Mucosa of rectum (tissue), 2 donors: ENCODE results near the gene RGPD6.
"Not testable (repeated sequence)": the region's sequence is repeated elsewhere in the genome, so short reads cannot be mapped to it uniquely, and the experiment has no call there.

Experiments
- H3K27ac ChIP-seq, 2 donors: one replicate each; pipeline ENCODE4 v1.7.0; 2013; ENCODE audit warnings: inconsistent platforms in 2 of 2, low read depth in 2 of 2, low read length in 2 of 2
- H3K27me3 ChIP-seq, 2 donors: one replicate each; pipeline ENCODE4 v1.7.0; 2013; ENCODE audit warnings: low read length in 2 of 2; ENCODE audit not compliant: control insufficient read depth in 2 of 2, insufficient read depth in 2 of 2
- H3K36me3 ChIP-seq, 2 donors: one replicate each; pipeline ENCODE4 v1.7.0; 2013; ENCODE audit warnings: low read length in 2 of 2; ENCODE audit not compliant: control insufficient read depth in 2 of 2, insufficient read depth in 2 of 2
- H3K4me1 ChIP-seq, 2 donors: one replicate each; pipeline ENCODE4 v1.7.0; 2013; ENCODE audit warnings: low read length in 2 of 2, mild to moderate bottlenecking in 1 of 2; ENCODE audit not compliant: control insufficient read depth in 2 of 2, insufficient read depth in 2 of 2
- H3K4me3 ChIP-seq, 2 donors: one replicate each; pipeline ENCODE4 v1.7.0; 2013; ENCODE audit warnings: low read length in 2 of 2
- H3K9ac ChIP-seq, 2 donors: one replicate each; pipeline ENCODE4 v1.7.0; 2013; ENCODE audit warnings: low read length in 2 of 2, low read depth in 1 of 2, mild to moderate bottlenecking in 1 of 2
- H3K9me3 ChIP-seq, 2 donors: one replicate each; pipeline ENCODE4 v1.7.0; 2013; ENCODE audit warnings: low read length in 2 of 2; ENCODE audit not compliant: control insufficient read depth in 2 of 2
- donor health status: healthy.
- donor health status: Normal muscosa, but diverticular disease.

The RGPD6 gene

GRCh38 chr2:110481200-110481599, 95.8 kb downstream of the RGPD6 start:
- not testable (repeated sequence) for H3K4me1 ChIP-seq, H3K9ac ChIP-seq, H3K27ac ChIP-seq

DNA sequence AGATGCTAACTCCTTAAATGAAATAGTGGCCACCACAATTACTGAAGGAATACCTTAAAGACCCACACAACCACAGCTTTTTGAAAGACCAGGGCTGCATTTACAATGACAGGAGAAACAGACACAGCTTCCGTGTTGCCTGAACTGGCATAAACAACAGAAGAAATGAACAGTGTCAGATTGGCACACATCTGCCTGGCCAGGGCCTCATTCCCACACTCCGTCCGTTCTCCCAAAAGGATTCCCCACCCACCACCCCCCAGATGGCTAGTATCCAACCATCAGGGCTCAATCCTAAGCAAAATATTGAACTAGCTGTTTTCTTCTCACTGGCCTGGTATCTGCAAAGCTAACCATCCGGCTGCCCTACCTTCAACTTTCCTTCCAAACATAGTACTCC, 96.9 kb downstream of the RGPD6 start:
- not testable (repeated sequence) for H3K27ac ChIP-seq, H3K36me3 ChIP-seq, H3K9ac ChIP-seq, H3K4me3 ChIP-seq, H3K27me3 ChIP-seq, H3K9me3 ChIP-seq, H3K4me1 ChIP-seq

More at GRCh38 chr2:110481200-110481599, 95.8 kb downstream of the RGPD6 start:
- H3K9me3 ChIP-seq, H3K36me3 ChIP-seq, H3K27me3 ChIP-seq, H3K4me3 ChIP-seq: not testable (repeated sequence)

GRCh38 chr2:110477370-110477769, 99.7 kb downstream of the RGPD6 start:
- not testable (repeated sequence) for H3K27ac ChIP-seq, H3K9me3 ChIP-seq, H3K4me3 ChIP-seq, H3K9ac ChIP-seq, H3K36me3 ChIP-seq, H3K4me1 ChIP-seq, H3K27me3 ChIP-seq

GRCh38 chr2:110476952-110477351, 100.1 kb downstream of the RGPD6 start:
- H3K27me3 ChIP-seq, H3K9ac ChIP-seq, H3K4me3 ChIP-seq, H3K4me1 ChIP-seq, H3K27ac ChIP-seq, H3K36me3 ChIP-seq, H3K9me3 ChIP-seq: not testable (repeated sequence)

DNA sequence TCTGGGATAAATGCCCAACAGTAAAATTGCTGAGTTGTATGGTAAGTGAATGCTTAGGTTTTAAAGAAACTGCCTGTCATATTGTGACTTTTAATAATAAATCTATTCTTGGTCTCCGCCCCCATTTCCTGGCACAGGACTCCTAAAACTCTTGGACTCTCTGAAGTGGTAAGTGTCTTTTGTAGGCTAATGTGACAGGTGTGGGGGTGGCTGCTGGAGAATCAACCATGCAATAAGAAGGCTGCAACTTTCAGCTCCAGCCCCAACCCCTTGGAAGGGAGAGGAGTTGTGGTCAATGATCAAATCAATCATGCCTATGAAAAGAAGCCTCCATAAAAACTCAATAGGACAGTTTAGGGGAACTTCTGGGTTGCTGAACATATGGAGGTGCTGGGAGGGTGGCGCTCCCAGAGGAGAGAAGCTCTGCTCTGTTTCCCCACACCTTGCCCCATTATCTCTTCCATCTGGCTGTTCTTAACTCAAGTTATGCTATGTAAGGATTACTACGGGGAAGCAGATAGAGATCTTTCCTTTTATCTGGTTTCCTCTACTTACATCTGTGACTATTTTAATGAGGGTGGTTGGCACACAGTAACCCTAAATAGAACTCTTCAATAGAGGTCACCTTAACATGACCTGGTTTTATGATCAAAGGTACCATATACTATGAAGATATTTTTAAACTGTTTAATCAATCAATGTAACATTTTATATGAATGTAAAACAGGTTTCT, 101.2 kb downstream of the RGPD6 start:
- not testable (repeated sequence) for H3K36me3 ChIP-seq, H3K4me1 ChIP-seq, H3K27ac ChIP-seq, H3K9ac ChIP-seq, H3K27me3 ChIP-seq, H3K9me3 ChIP-seq, H3K4me3 ChIP-seq

GRCh38 chr2:110474898-110475297, 102.1 kb downstream of the RGPD6 start:
- not testable (repeated sequence) for H3K4me1 ChIP-seq, H3K9me3 ChIP-seq, H3K4me3 ChIP-seq, H3K27ac ChIP-seq, H3K36me3 ChIP-seq, H3K9ac ChIP-seq, H3K27me3 ChIP-seq

DNA sequence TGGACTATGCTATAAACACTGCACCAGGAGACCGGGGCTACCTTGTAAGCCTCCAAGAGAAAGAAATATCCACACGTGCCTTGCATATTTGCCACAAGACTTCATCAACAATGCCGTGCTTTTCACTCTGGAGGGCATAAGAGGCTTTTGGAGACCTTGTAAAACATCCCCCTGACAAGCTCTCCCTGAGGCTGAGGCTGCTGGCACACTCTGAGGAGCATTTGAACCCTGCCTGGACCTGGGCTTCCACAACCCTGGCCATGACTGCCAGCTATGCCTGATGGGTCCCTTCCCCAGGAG, 104.0 kb downstream of the RGPD6 start:
- H3K4me1 ChIP-seq, H3K9me3 ChIP-seq, H3K9ac ChIP-seq, H3K4me3 ChIP-seq, H3K36me3 ChIP-seq, H3K27ac ChIP-seq, H3K27me3 ChIP-seq: not testable (repeated sequence)

DNA sequence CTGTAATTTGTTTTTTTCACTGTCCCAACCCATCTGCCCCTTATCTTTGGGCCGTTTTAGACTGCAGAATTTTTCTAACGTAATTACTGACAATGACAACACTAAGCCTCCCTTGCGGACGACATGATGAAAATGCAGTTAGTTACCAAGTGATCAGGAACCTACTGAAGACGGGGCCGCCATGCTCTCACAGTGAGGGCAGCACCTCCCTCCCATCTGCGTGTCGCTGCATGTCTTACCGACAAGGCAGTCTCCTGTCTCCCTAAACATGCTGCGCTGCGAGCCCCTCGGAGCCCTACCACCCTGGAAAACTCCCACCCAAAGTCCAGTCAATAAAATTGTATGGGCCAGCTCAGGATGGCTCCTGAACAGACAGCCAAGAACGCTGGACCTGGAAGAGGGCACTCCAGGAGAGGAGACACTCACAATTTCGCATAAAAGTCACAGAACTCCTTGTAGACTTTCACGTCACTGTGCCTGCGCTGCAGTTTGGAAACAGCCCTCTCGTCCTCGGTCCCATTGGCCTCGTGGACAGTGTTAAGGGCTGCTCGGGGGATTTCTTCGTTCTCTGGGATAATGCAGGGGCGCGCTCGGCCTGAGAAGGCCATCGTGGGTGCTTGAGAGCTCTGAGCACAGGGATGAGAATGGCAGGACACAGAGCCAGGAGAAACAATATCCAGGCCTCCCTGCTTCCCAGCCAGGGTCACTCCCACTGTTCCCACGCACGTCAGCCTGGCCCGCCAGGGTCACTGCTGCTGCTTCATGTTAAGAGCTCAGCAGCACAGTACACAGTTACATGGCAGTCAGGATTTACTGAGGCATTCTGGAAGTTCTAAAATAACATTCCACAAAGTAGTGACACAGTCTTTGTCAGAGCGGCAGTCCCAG, 104.6 kb downstream of the RGPD6 start, which contains the start of gene LIMS4:
Gene LIMS4 (minus strand): TSS at position 646 of the 888 bp plus-strand sequence. CDS start 38 bp downstream, at position 608.
- not testable (repeated sequence) for H3K4me3 ChIP-seq, H3K36me3 ChIP-seq, H3K9me3 ChIP-seq, H3K9ac ChIP-seq, H3K4me1 ChIP-seq, H3K27ac ChIP-seq, H3K27me3 ChIP-seq

DNA sequence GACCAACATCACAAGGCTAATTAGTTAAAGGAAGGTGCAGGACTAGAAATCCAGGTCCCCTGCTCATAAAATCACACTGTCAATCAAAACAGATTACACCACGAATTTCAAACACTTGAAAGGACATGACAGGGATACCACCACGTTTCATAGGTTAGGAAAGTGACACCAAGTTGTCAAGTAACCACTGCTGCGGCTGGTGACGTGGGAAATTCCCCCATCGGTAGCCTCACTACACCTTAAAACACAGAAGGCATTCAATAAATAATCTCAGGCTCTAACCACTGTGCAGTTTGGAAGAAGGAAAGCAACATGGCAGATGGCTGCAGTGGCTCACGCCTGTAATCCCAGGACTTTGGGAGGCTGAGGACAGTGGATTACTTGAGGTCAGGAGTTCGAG, 108.1 kb downstream of the RGPD6 start:
- not testable (repeated sequence) for H3K4me1 ChIP-seq, H3K27me3 ChIP-seq, H3K4me3 ChIP-seq, H3K36me3 ChIP-seq, H3K27ac ChIP-seq, H3K9ac ChIP-seq, H3K9me3 ChIP-seq

DNA sequence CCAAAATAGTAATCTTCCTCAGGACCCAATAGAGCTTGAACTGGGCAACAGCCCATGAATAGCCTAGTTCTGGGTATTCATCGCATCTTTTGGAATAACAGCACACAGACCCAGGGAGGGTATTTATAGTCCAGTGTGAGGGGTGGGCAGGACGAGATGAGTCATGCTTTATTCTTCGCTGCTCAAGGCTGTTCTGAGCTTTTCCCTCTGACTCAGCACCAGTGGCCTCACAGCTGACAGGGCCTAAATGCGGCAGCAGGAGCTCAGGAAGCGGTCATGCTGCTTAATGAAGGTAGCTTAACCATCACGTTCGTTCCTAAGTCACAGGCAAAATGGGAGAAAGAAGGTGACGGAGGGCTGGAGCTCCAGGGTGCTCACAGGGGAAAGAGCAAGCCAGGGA, 111.7 kb downstream of the RGPD6 start:
- H3K27ac ChIP-seq, H3K4me3 ChIP-seq, H3K4me1 ChIP-seq, H3K9me3 ChIP-seq, H3K9ac ChIP-seq, H3K27me3 ChIP-seq, H3K36me3 ChIP-seq: not testable (repeated sequence)
